GM18907 (cell line): ENCODE measurements around the gene LEAP2.

Source experiments
- ATAC-seq: cut with Tn5 transposase; IDR thresholded peaks from one replicate; pipeline ENCODE4 v1.9.1; 2021; ENCODE audit warnings: mild to moderate bottlenecking, moderate library complexity; ENCODE audit not compliant: unreplicated experiment

LEAP2 gene

GRCh38 chr5:132876020-132876759 lies 2.7 kb downstream of the LEAP2 start:
- no peak for ATAC-seq

GRCh38 chr5:132877466-132877865 lies 4.0 kb downstream of the LEAP2 start:
- ATAC-seq: no peak

GRCh38 chr5:132877938-132878337 lies 4.5 kb downstream of the LEAP2 start:
- ATAC-seq: no peak

- ATAC-seq: peak; percentile 54
Measured at GRCh38 chr5:132883261-132883834, 9.9 kb downstream of the LEAP2 start.

GRCh38 chr5:132884548-132884947 lies 11.1 kb downstream of the LEAP2 start:
- ATAC-seq: no peak

- ATAC-seq: no peak
Measured at GRCh38 chr5:132886064-132886823, 12.8 kb downstream of the LEAP2 start.

GRCh38 chr5:132887283-132887682 lies 13.8 kb downstream of the LEAP2 start:
- no peak for ATAC-seq

GRCh38 chr5:132889501-132889900 lies 16.0 kb downstream of the LEAP2 start:
- ATAC-seq: no peak

GRCh38 chr5:132890817-132891216 lies 17.3 kb downstream of the LEAP2 start:
- no peak for ATAC-seq

GRCh38 chr5:132895719-132896305 lies 22.3 kb downstream of the LEAP2 start:
- ATAC-seq: no peak

GRCh38 chr5:132896685-132897084 lies 23.2 kb downstream of the LEAP2 start:
- ATAC-seq: no peak

- no peak for ATAC-seq
Measured at GRCh38 chr5:132898094-132898493, 24.6 kb downstream of the LEAP2 start.

- no peak for ATAC-seq
Measured at GRCh38 chr5:132901036-132901435, 27.6 kb downstream of the LEAP2 start.

GRCh38 chr5:132901730-132902129 lies 28.3 kb downstream of the LEAP2 start:
- no peak for ATAC-seq

- no peak for ATAC-seq
Measured at GRCh38 chr5:132905938-132906337, 32.5 kb downstream of the LEAP2 start.

GRCh38 chr5:132907161-132907560 lies 33.7 kb downstream of the LEAP2 start:
- no peak for ATAC-seq

GRCh38 chr5:132909702-132910101 lies 36.2 kb downstream of the LEAP2 start:
- no peak for ATAC-seq

- no peak for ATAC-seq
Measured at GRCh38 chr5:132915681-132916080, 42.2 kb downstream of the LEAP2 start.

GRCh38 chr5:132916086-132916485 lies 42.6 kb downstream of the LEAP2 start:
- no peak for ATAC-seq
